IMR-90 (cell line): ENCODE data around the gene MIEF1. TPM values are rescaled to one million over a fixed set of nuclear protein-coding genes. Genes with fewer than 3 reads are reported as not detected.

Source experiments
- ATAC-seq: fragments of 200-7000 bp; cut with Tn5 transposase; 2 replicates; pipeline ENCODE4 v1.9.1; 2020; ENCODE audit warnings: low read depth, mild to moderate bottlenecking, moderate library complexity
- BruUV-seq: library from RNA; stranded (reverse); fragments of 400-500 nt; replicated peaks from 2 replicates; lab custom pipeline; 2021; lab: Mats Ljungman, UMichigan
- CTCF ChIA-PET: fragments of 300-600 bp; formaldehyde crosslinking; extraction: SDS; loops from one replicate; lab custom pipeline; 2021; ENCODE audit warnings: antibody characterized with exemption; lab: Yijun Ruan, JAX
- POLR2A ChIA-PET: fragments of 300-600 bp; sonication (Branson Sonifier 250); formaldehyde crosslinking; loops from one replicate; lab custom pipeline; 2022; ENCODE audit warnings: antibody characterized with exemption; ENCODE audit not compliant: unreplicated experiment; lab: Charles Lee
- DNase-seq: peaks from one replicate; pipeline ENCODE4 v3.0.0; 2013
- H2AFZ ChIP-seq: replicated peaks from 2 replicates; pipeline ENCODE3; 2013; ENCODE audit warnings: low read length, mild to moderate bottlenecking; ENCODE audit not compliant: poor library complexity
- H2AK5ac ChIP-seq: 2 replicates; pipeline ENCODE4 v1.6.1; 2013; ENCODE audit warnings: low read depth, low read length, inconsistent platforms
- H2AK9ac ChIP-seq: replicated peaks from 2 replicates; pipeline ENCODE3; 2013; ENCODE audit warnings: mild to moderate bottlenecking, low read depth, low read length, moderate library complexity; ENCODE audit not compliant: poor library complexity
- H2BK120ac ChIP-seq: 2 replicates; pipeline ENCODE4 v1.6.1; 2013; ENCODE audit warnings: low read depth, low read length, inconsistent platforms
- H2BK15ac ChIP-seq: 3 replicates; pipeline ENCODE4 v1.6.1; 2013; ENCODE audit warnings: low read depth, low read length, inconsistent platforms
- H2BK20ac ChIP-seq: 2 replicates; pipeline ENCODE4 v1.6.1; 2013; ENCODE audit warnings: low read depth, mild to moderate bottlenecking, inconsistent platforms, low read length, moderate library complexity
- H2BK5ac ChIP-seq: 2 replicates; pipeline ENCODE4 v1.6.1; 2013; ENCODE audit warnings: mild to moderate bottlenecking, low read depth, low read length, inconsistent platforms; ENCODE audit not compliant: poor library complexity, severe bottlenecking
- H3K14ac ChIP-seq: replicated peaks from 2 replicates; pipeline ENCODE4 v1.6.1; 2013; ENCODE audit warnings: low read depth, low read length, inconsistent platforms
- H3K18ac ChIP-seq: 2 replicates; pipeline ENCODE4 v1.6.1; 2013; ENCODE audit warnings: low read depth, low read length, control low read depth
- H3K23ac ChIP-seq: 2 replicates; pipeline ENCODE4 v1.6.1; 2013; ENCODE audit warnings: low read depth, low read length, inconsistent platforms
- H3K27ac ChIP-seq: 2 replicates; pipeline ENCODE4 v1.5.1; 2013; ENCODE audit warnings: mild to moderate bottlenecking, control low read depth, low read length; ENCODE audit not compliant: insufficient read depth
- H3K27me3 ChIP-seq: 2 replicates; pipeline ENCODE4 v1.6.1; 2013; ENCODE audit warnings: low read length; ENCODE audit not compliant: control insufficient read depth, insufficient read depth
- H3K36me3 ChIP-seq: 2 replicates; pipeline ENCODE4 v1.6.1; 2013; ENCODE audit warnings: low read length, mixed read lengths; ENCODE audit not compliant: control insufficient read depth, insufficient read depth
- H3K4ac ChIP-seq: 2 replicates; pipeline ENCODE4 v1.6.1; 2013; ENCODE audit warnings: low read depth, low read length, inconsistent platforms
- H3K4me1 ChIP-seq: 2 replicates; pipeline ENCODE4 v1.6.1; 2013; ENCODE audit warnings: low read length, mixed read lengths; ENCODE audit not compliant: control insufficient read depth, insufficient read depth
- H3K4me2 ChIP-seq: 2 replicates; pipeline ENCODE4 v1.6.1; 2013; ENCODE audit warnings: low read depth, mild to moderate bottlenecking, control low read depth, low read length, moderate library complexity
- H3K4me3 ChIP-seq: 2 replicates; pipeline ENCODE4 v1.5.1; 2013; ENCODE audit warnings: low read depth, mild to moderate bottlenecking, control low read depth, low read length, moderate library complexity; ENCODE audit not compliant: insufficient read depth
- H3K56ac ChIP-seq: 2 replicates; pipeline ENCODE4 v1.6.1; 2013; ENCODE audit warnings: low read length, inconsistent platforms; ENCODE audit not compliant: insufficient read depth; ENCODE audit errors: extremely low read depth
- H3K79me1 ChIP-seq, 2 experiments: 2 replicates each; pipeline ENCODE4 v1.6.1; 2013; ENCODE audit warnings: low read length in 2 of 2, inconsistent platforms in 1 of 2, low read depth in 1 of 2
- H3K9ac ChIP-seq: 2 replicates; pipeline ENCODE4 v1.6.1; 2013; ENCODE audit warnings: low read depth, low read length, control low read depth
- H3K9me1 ChIP-seq: 2 replicates; pipeline ENCODE4 v1.6.1; 2013; ENCODE audit warnings: low read length, inconsistent platforms; ENCODE audit not compliant: insufficient read depth
- H3K9me3 ChIP-seq: 2 replicates; pipeline ENCODE4 v1.6.1; 2013; ENCODE audit warnings: low read length; ENCODE audit not compliant: control insufficient read depth, insufficient read depth
- H4K20me1 ChIP-seq: 2 replicates; pipeline ENCODE4 v1.6.1; 2013; ENCODE audit warnings: low read length, inconsistent platforms; ENCODE audit not compliant: insufficient read depth
- H4K5ac ChIP-seq: 2 replicates; pipeline ENCODE4 v1.6.1; 2013; ENCODE audit warnings: mild to moderate bottlenecking, low read depth, low read length, control low read depth
- H4K8ac ChIP-seq, 2 experiments: 2 replicates each; pipeline ENCODE4 v1.6.1; 2013; ENCODE audit warnings: low read depth in 2 of 2, low read length in 2 of 2, control low read depth in 1 of 2, inconsistent platforms in 1 of 2
- H4K91ac ChIP-seq: 2 replicates; pipeline ENCODE4 v1.6.1; 2013; ENCODE audit warnings: low read depth, low read length, inconsistent platforms; ENCODE audit not compliant: insufficient read depth
- BHLHE40 ChIP-seq: fragments of 150-350 bp; IDR thresholded peaks from 2 replicates; pipeline ENCODE4 v1.6.1; 2016; ENCODE audit warnings: mild to moderate bottlenecking, low read depth, low read length
- ELK1 ChIP-seq: fragments of 150-350 bp; IDR thresholded peaks from 2 replicates; pipeline ENCODE4 v1.6.1; 2016; ENCODE audit warnings: low read depth, mild to moderate bottlenecking, low read length, moderate library complexity, borderline replicate concordance
- MAFK ChIP-seq: IDR thresholded peaks from 2 replicates; pipeline ENCODE4 v1.6.1; 2012; ENCODE audit warnings: low read depth, low read length, improper control_type of control experiment
- MAZ ChIP-seq: IDR thresholded peaks from 2 replicates; pipeline ENCODE4 v1.6.1; 2012; ENCODE audit warnings: low read depth, mild to moderate bottlenecking, low read length, improper control_type of control experiment, moderate library complexity, borderline replicate concordance
- MXI1 ChIP-seq: IDR thresholded peaks from 2 replicates; pipeline ENCODE4 v1.6.1; 2012; ENCODE audit warnings: low read depth, mild to moderate bottlenecking, low read length, moderate library complexity, borderline replicate concordance
- RCOR1 ChIP-seq: IDR thresholded peaks from 2 replicates; pipeline ENCODE4 v1.6.1; 2012; ENCODE audit warnings: mild to moderate bottlenecking, low read length, improper control_type of control experiment; ENCODE audit not compliant: insufficient replicate concordance
- SMC3 ChIP-seq: fragments of 150-350 bp; IDR thresholded peaks from 2 replicates; pipeline ENCODE4 v1.6.1; 2016; ENCODE audit warnings: low read depth, mild to moderate bottlenecking, antibody characterized with exemption, low read length, moderate library complexity
- WGBS, 2 experiments: methylation state at CpG; one replicate each; pipeline versions ENCODE4 v1.1.5 to v1.1.7; 2013; ENCODE audit warnings: missing lambda C conversion rate in 2 of 2; ENCODE audit not compliant: insufficient read length in 1 of 2; ENCODE audit errors: extremely low coverage in 2 of 2; 5-methylcytosine and 5-hydroxymethylcytosine counted together
- dilution Hi-C: fragments of 300-500 bp; cut with HindIII; formaldehyde crosslinking; loops from one replicate; pipeline ENCODE4 v1.14.3; 2018; ENCODE audit warnings: low sequenced_read_pairs; ENCODE audit not compliant: unreplicated experiment
- in situ Hi-C: fragments of 300-500 bp; cut with MboI; formaldehyde crosslinking; loops from 3 replicates; pipeline ENCODE4 v1.14.3; 2019; ENCODE audit warnings: low sequenced_read_pairs, inconsistent platforms, mixed read lengths
- intact Hi-C: fragments of 100-400 bp; cut with micrococcal nuclease; formaldehyde crosslinking; loops from 2 replicates; pipeline ENCODE4 v1.10.0; 2022
- polyA plus RNA-seq, 3 experiments: library from polyadenylated mRNA; depleted of rRNA; stranded (reverse); fragments of >200 nt; gene quantifications; 2 replicates each; pipeline ENCODE4 v1.2.3, GENCODE V29; 2012; ENCODE audit warnings: low replicate concordance in 1 of 3
- total RNA-seq: library from RNA; depleted of rRNA; stranded (reverse); fragments of >200 nt; gene quantifications from 2 replicates; pipeline ENCODE4 v1.2.3, GENCODE V29; 2012

MIEF1 gene
- total and polyA plus RNA-seq, 2 of the 4 experiments (the other 2 are of a cell fraction): 9.7 to 16.9 TPM

- H2BK15ac ChIP-seq: peak overlapping the region; percentile 23; the same call in 1 of the 3 replicates
- peaks cover 4% of the 10 kb centered on the region for H3K4me1 ChIP-seq
- POLR2A ChIA-PET: interaction anchor here (0.5 to 1.2 kb wide), 5 partner anchors 10 to 755 kb away, joined by 3 to 8 read pairs (median 4); partner anchors contain the start of genes MIEF1 and TAB1
- peaks cover 48% of the 10 kb centered on the region for H4K20me1 ChIP-seq
- 0% methylated on average over 6 of the region's 24 CpGs; no CpG with 5 or more reads in 1 of the 2 experiments for WGBS, 2 experiments
- H3K79me1 ChIP-seq: peaks cover 30 to 66% of the 10 kb centered on the region in 2 experiments
- 0 out of 2 replicates have a peak, but pooled peaks cover 4% of the 10 kb centered on the region for H3K9me1 ChIP-seq
- H3K27ac ChIP-seq: peak overlapping the region; percentile 75
- H3K9me3 ChIP-seq: no peaks in the 10 kb centered on the region
- H2AK5ac ChIP-seq: peak overlapping the region; percentile 71
- peak overlapping the region; percentile 70 for H4K5ac ChIP-seq
- peak overlapping the region; percentile 26; the same call in 1 of the 2 replicates for H2BK120ac ChIP-seq
- dilution Hi-C loops: no loop called here
- H3K56ac ChIP-seq: peak overlapping the region; percentile 91
- peaks cover 42% of the 10 kb centered on the region for H3K36me3 ChIP-seq
- CTCF ChIA-PET: no interaction called here
- H3K18ac ChIP-seq: no peak overlapping the region
- H3K27me3 ChIP-seq: no peaks in the 10 kb centered on the region
- H3K4me2 ChIP-seq: peak overlapping the region; percentile 97
- peak overlapping the region; percentile 96 for H2AFZ ChIP-seq
- H4K91ac ChIP-seq: peak overlapping the region; percentile 88
- ATAC-seq (no peak), DNase-seq (peak; percentile 48)
- H2AK9ac ChIP-seq: peak overlapping the region; percentile 59
- H2BK5ac ChIP-seq: peak overlapping the region; percentile 63
- H4K8ac ChIP-seq: peak overlapping the region; percentile 90 to 91
- peak overlapping the region; percentile 95 for H3K23ac ChIP-seq
- in situ Hi-C loops: loop anchor here (10.0 kb wide), 1 partner anchor 114 kb away; no protein-coding TSS in a partner anchor
- TF ChIP-seq MAZ (no peak), BHLHE40 (no peak), SMC3 (no peak), MAFK (no peak), ELK1 (no peak), MXI1 (no peak), RCOR1 (no peak)
- peak overlapping the region; percentile 90 for H3K9ac ChIP-seq
- H2BK20ac ChIP-seq: no peak overlapping the region
- H3K4me3 ChIP-seq: peak overlapping the region; percentile 89
- H3K14ac ChIP-seq: peak overlapping the region; percentile 92
- H3K4ac ChIP-seq: peak overlapping the region; percentile 86
- intact Hi-C loops: loop anchor here (2.0 to 5.0 kb wide), 2 partner anchors 16 to 177 kb away; partner anchors contain the start of gene MIEF1
- TSS peak; percentile 74 for BruUV-seq
These were observed 17.0 kb downstream of the MIEF1 start for GRCh38 chr22:39518996-39519680.
